ENCODE results near the gene HAGH. TPM values are rescaled to one million over a fixed set of nuclear protein-coding genes. Genes with fewer than 3 reads are reported as not detected.
A peak's percentile ranks its signal among the peaks of the same experiment; 100 is the strongest.

Gene HAGH
- total and polyA plus RNA-seq, 9 of the 15 experiments (the other 6 are each of a cell fraction or from before 2014, with no cell fraction given), result 0.46 to 35.1 (median 16.8) TPM

GRCh38 chr16:1771864-1772361 lies 54.7 kb downstream of the HAGH start (continued):
- TF ChIP-seq ZNF407 (IDR thresholded peaks at IDR 0.05; ENCODE audit: low read depth), result no peak
- no peak for TF ChIP-seq ZNF316 (IDR thresholded peaks at IDR 0.05)
- TF ChIP-seq CREBBP (IDR thresholded peaks at IDR 0.05; ENCODE audit: low read depth, low read length), result no peak
- TF ChIP-seq BRCA1 (IDR thresholded peaks at IDR 0.05), result no peak
- 0 out of 2 replicates have a peak, but pooled peaks have one; percentile 22 for TF ChIP-seq BRCA1 (CRISPR knock-in tag; IDR thresholded peaks at IDR 0.05)
- no peak for TF ChIP-seq ILF3 (IDR thresholded peaks at IDR 0.05; ENCODE audit: borderline replicate concordance)
- 0 out of 2 replicates have a peak, but pooled peaks have one; percentile 30 for TF ChIP-seq ZBTB49 (CRISPR knock-in tag; IDR thresholded peaks at IDR 0.05; ENCODE audit: borderline replicate concordance)
- TF ChIP-seq ARID3A (IDR thresholded peaks at IDR 0.05; ENCODE audit: borderline replicate concordance, low read depth, low read length), result no peak
- no peak for TF ChIP-seq HNRNPH1 (optimal IDR thresholded peaks at IDR 0.05; ENCODE audit: low read depth, low read length)
- TF ChIP-seq ZNF224 (CRISPR knock-in tag; IDR thresholded peaks at IDR 0.05), result 0 out of 2 replicates have a peak, but pooled peaks have one; percentile 52
- no peak for TF ChIP-seq POLR2AphosphoS2 (IDR thresholded peaks at IDR 0.05; ENCODE audit: low read length)
- TF ChIP-seq POLR2G (IDR thresholded peaks at IDR 0.05; ENCODE audit: low read depth, low read length), result no peak
- TF ChIP-seq RFX5 (IDR thresholded peaks at IDR 0.05; ENCODE audit: low read depth, low read length), result no peak
- peak in 1 of 2 experiments; percentile 36; a peak in 2 of 4 replicates for TF ChIP-seq MAZ (CRISPR knock-in tag; conservative IDR thresholded peaks at IDR 0.05 in 1 of 2, IDR thresholded peaks at IDR 0.05 in 1 of 2)
- TF ChIP-seq E2F3 (CRISPR knock-in tag; IDR thresholded peaks at IDR 0.05), result no peak

All from K562 (cell line).